ENCODE results near the gene SH3D19. TPM values are rescaled to one million over a fixed set of nuclear protein-coding genes. Genes with fewer than 3 reads are reported as not detected.

SH3D19 gene
- total RNA-seq, 1 donor from 2014 or later = 32.4 TPM

DNA sequence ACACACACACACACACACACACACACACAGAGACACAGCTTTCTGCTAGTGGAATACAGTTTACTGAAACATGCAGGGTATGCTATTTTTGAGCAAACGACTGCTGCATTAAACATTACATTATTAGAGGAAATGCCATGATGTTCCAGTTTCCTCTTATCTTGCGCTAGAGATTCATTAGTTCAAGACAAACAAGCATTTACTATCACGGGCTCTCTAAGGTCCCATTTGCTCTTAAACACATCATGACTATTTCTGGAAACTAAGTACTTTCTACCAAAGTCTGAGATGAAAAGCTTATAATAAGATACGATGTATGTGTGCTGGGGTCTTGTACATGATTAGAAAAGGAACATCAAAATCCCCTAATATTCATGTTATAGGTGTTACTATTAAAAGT, 177.1 kb downstream of the SH3D19 start:
- Mint-ChIP-seq H3K27me3 (ENCODE audit: unreplicated experiment) (no peaks in the 10 kb centered on the region), H3K36me3 (ENCODE audit: unreplicated experiment) (peaks cover 20% of the 10 kb centered on the region), H3K4me1 (ENCODE audit: unreplicated experiment) (no peaks in the 10 kb centered on the region), H3K4me3 (ENCODE audit: unreplicated experiment) (no peak overlapping the region), H3K27ac (ENCODE audit: unreplicated experiment) (no peak overlapping the region), H3K9me3 (ENCODE audit: unreplicated experiment) (no peaks in the 10 kb centered on the region)
- TF ChIP-seq, protein P1, sequence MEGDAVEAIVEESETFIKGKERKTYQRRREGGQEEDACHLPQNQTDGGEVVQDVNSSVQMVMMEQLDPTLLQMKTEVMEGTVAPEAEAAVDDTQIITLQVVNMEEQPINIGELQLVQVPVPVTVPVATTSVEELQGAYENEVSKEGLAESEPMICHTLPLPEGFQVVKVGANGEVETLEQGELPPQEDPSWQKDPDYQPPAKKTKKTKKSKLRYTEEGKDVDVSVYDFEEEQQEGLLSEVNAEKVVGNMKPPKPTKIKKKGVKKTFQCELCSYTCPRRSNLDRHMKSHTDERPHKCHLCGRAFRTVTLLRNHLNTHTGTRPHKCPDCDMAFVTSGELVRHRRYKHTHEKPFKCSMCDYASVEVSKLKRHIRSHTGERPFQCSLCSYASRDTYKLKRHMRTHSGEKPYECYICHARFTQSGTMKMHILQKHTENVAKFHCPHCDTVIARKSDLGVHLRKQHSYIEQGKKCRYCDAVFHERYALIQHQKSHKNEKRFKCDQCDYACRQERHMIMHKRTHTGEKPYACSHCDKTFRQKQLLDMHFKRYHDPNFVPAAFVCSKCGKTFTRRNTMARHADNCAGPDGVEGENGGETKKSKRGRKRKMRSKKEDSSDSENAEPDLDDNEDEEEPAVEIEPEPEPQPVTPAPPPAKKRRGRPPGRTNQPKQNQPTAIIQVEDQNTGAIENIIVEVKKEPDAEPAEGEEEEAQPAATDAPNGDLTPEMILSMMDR (IDR thresholded peaks at IDR 0.05) = no peak
- no peak for DNase-seq (ENCODE audit: extremely low spot score, unreplicated experiment)

DNA sequence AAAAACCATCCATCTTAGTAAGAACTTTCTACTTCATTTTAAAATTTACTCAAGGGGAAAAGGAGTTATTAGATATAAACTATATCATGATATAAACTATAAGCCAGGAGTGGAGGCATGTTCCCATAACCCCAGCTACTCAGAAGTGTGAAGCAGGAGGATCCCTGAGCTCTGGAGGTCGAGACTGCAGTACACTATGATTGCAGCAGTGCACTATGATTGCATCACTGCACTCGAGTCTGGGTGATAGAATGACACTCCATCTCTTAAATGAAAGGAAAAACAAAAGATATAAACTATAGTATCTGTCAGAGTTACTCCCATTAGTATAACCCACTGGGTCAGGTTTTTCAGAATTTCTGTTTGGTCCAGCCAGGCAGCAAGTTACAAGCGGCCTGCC, 178.4 kb downstream of the SH3D19 start:
- Mint-ChIP-seq H3K9me3 (ENCODE audit: unreplicated experiment) (no peaks in the 10 kb centered on the region), H3K4me3 (ENCODE audit: unreplicated experiment) (no peak overlapping the region), H3K27ac (ENCODE audit: unreplicated experiment) (no peak overlapping the region), H3K36me3 (ENCODE audit: unreplicated experiment) (peaks cover 23% of the 10 kb centered on the region), H3K4me1 (ENCODE audit: unreplicated experiment) (no peaks in the 10 kb centered on the region), H3K27me3 (ENCODE audit: unreplicated experiment) (no peaks in the 10 kb centered on the region)
- no peak for DNase-seq (ENCODE audit: extremely low spot score, unreplicated experiment)
- TF ChIP-seq, protein P1 (IDR thresholded peaks at IDR 0.05) = no peak

DNA sequence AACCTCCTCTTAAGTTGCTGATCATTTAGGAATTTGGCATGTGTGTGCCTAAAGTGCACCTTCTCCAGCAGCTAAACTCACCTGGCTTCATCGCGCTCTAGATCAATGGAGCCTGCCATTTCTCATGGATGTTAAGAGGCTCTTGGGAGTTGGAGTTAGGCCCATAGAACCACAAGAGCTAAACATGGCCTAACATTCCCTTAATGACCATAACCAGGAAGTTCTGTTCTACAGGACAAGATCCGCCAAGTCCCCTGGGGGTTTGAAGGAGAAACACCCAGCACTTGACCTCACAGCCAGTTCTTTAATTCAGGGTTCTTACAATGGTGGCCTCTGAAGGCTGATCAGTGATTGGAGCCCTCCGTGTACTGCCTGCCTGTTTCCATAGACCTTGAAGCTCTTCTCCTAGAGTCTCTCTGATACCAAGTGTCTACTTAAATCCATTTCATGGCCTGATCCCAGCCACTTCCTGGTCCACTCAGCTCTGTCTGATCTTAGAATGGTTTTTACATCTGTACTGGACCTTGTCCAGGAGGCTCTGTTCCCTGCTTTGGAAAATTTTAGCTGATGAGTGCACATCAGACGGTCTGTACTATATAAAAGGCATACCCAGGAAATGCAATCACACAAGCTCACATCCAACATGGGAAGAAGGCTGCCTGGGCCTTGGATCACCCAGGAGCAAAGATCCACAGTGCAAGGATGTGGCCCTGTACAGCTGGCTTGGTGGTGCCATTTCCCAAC, 180.9 kb downstream of the SH3D19 start:
- peaks cover 24% of the 10 kb centered on the region for H3K36me3 Mint-ChIP-seq (ENCODE audit: unreplicated experiment)
- peaks cover 9% of the 10 kb centered on the region for H3K4me1 Mint-ChIP-seq (ENCODE audit: unreplicated experiment)
- H3K9me3 Mint-ChIP-seq (ENCODE audit: unreplicated experiment) = no peaks in the 10 kb centered on the region
- no peak for DNase-seq (ENCODE audit: extremely low spot score, unreplicated experiment)
- H3K4me3 Mint-ChIP-seq (ENCODE audit: unreplicated experiment) = no peak overlapping the region
- no peaks in the 10 kb centered on the region for H3K27me3 Mint-ChIP-seq (ENCODE audit: unreplicated experiment)
- TF ChIP-seq, protein P1 (IDR thresholded peaks at IDR 0.05) = no peak
- H3K27ac Mint-ChIP-seq (ENCODE audit: unreplicated experiment) = no peak overlapping the region

DNA sequence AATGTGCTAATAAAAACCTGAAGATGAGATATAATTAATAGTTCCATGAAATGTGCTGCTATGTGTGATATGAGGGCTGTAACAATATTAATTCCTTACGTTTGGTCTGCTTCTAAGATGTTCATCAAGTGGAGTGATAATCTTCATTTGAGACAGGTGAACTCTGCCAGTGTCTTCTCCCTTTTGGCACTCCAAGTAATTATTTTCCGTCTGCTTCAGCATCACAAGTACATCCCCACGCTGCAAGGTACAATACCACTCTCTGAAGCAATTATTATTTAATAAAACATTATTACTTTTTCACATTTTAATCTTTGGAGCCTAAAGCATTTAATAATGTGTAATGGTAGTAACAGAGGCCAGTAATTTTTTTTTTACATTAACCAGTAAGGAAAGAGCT, 181.6 kb downstream of the SH3D19 start:
- no peak overlapping the region for H3K27ac Mint-ChIP-seq (ENCODE audit: unreplicated experiment)
- H3K9me3 Mint-ChIP-seq (ENCODE audit: unreplicated experiment) = no peaks in the 10 kb centered on the region
- H3K4me1 Mint-ChIP-seq (ENCODE audit: unreplicated experiment) = peaks cover 9% of the 10 kb centered on the region
- TF ChIP-seq, protein P1 (IDR thresholded peaks at IDR 0.05) = no peak
- no peaks in the 10 kb centered on the region for H3K27me3 Mint-ChIP-seq (ENCODE audit: unreplicated experiment)
- no peak overlapping the region for H3K4me3 Mint-ChIP-seq (ENCODE audit: unreplicated experiment)
- H3K36me3 Mint-ChIP-seq (ENCODE audit: unreplicated experiment) = peaks cover 23% of the 10 kb centered on the region
- no peak for DNase-seq (ENCODE audit: extremely low spot score, unreplicated experiment)

DNA sequence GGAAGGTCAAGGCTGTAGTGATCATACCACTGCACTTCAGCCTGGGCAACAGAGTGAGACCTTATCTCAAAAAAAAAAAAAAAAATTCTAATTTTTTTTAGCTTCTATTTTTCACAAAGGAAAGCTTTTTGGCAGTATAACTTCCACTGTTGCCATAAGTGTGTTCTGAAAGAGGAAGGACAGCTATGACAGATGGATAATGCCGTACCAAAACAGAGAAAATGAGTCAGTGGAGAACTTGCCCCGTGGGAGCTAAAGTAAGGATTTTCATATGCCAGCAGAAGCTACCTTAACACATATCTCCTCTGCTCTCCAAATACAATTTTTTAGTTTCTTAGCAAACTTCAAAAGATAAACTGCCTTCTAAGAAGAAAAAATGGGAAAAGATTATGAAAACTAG, 182.2 kb downstream of the SH3D19 start:
- no peak for DNase-seq (ENCODE audit: extremely low spot score, unreplicated experiment)
- H3K27me3 Mint-ChIP-seq (ENCODE audit: unreplicated experiment) = no peaks in the 10 kb centered on the region
- H3K36me3 Mint-ChIP-seq (ENCODE audit: unreplicated experiment) = peaks cover 22% of the 10 kb centered on the region
- TF ChIP-seq, protein P1 (IDR thresholded peaks at IDR 0.05) = no peak
- no peaks in the 10 kb centered on the region for H3K9me3 Mint-ChIP-seq (ENCODE audit: unreplicated experiment)
- H3K27ac Mint-ChIP-seq (ENCODE audit: unreplicated experiment) = no peak overlapping the region
- no peak overlapping the region for H3K4me3 Mint-ChIP-seq (ENCODE audit: unreplicated experiment)
- H3K4me1 Mint-ChIP-seq (ENCODE audit: unreplicated experiment) = peaks cover 9% of the 10 kb centered on the region
